H9 (cell line): Measurements from ENCODE around the gene TMEM178B. TPM values are rescaled to one million over a fixed set of nuclear protein-coding genes. Genes with fewer than 3 reads are reported as not detected.
A peak's percentile ranks its signal among the peaks of the same experiment; 100 is the strongest.

Source experiments
- DNase-seq: peaks from one replicate; pipeline ENCODE4 v3.0.0-alpha.2; 2017
- H2AFZ ChIP-seq: one replicate; pipeline ENCODE4 v1.6.1; 2013; ENCODE audit warnings: mild to moderate bottlenecking, low read length, control low read depth, moderate library complexity
- H2AK5ac ChIP-seq: 2 replicates; pipeline ENCODE4 v1.6.1; 2013; ENCODE audit warnings: low read length, control low read depth, mixed read lengths; ENCODE audit not compliant: insufficient read length
- H2BK120ac ChIP-seq: one replicate; pipeline ENCODE4 v1.6.1; 2013; ENCODE audit warnings: low read depth, mild to moderate bottlenecking, low read length, control low read depth, inconsistent platforms; ENCODE audit not compliant: poor library complexity, severe bottlenecking
- H2BK12ac ChIP-seq: 2 replicates; pipeline ENCODE4 v1.6.1; 2013; ENCODE audit warnings: low read length, control low read depth, mixed read lengths, low read depth; ENCODE audit not compliant: insufficient read length
- H2BK15ac ChIP-seq: 2 replicates; pipeline ENCODE4 v1.6.1; 2013; ENCODE audit warnings: low read depth, low read length, control low read depth
- H2BK20ac ChIP-seq: one replicate; pipeline ENCODE4 v1.6.1; 2013; ENCODE audit warnings: low read depth, mild to moderate bottlenecking, low read length, control low read depth, inconsistent platforms; ENCODE audit not compliant: poor library complexity, severe bottlenecking
- H2BK5ac ChIP-seq: 2 replicates; pipeline ENCODE4 v1.6.1; 2013; ENCODE audit warnings: low read length, control low read depth, mixed read lengths; ENCODE audit not compliant: insufficient read length
- H3K14ac ChIP-seq: 2 replicates; pipeline ENCODE4 v1.6.1; 2013; ENCODE audit warnings: low read length, control low read depth; ENCODE audit not compliant: insufficient read depth
- H3K18ac ChIP-seq: 2 replicates; pipeline ENCODE4 v1.6.1; 2013; ENCODE audit warnings: low read depth, mild to moderate bottlenecking, mixed read lengths, low read length, control low read depth; ENCODE audit not compliant: insufficient read length
- H3K23ac ChIP-seq: 2 replicates; pipeline ENCODE4 v1.6.1; 2013; ENCODE audit warnings: low read length, control low read depth, mixed read lengths, low read depth; ENCODE audit not compliant: insufficient read length
- H3K23me2 ChIP-seq: 2 replicates; pipeline ENCODE4 v1.6.1; 2013; ENCODE audit warnings: low read depth, mild to moderate bottlenecking, mixed read lengths, low read length, control low read depth; ENCODE audit not compliant: insufficient read length, poor library complexity, severe bottlenecking
- H3K27ac ChIP-seq: 2 replicates; pipeline ENCODE4 v1.5.1; 2013; ENCODE audit warnings: low read length, control low read depth, mixed read lengths, low read depth; ENCODE audit not compliant: insufficient read length
- H3K27me3 ChIP-seq: 2 replicates; pipeline ENCODE4 v1.6.1; 2013; ENCODE audit warnings: low read length, control low read depth, inconsistent platforms; ENCODE audit not compliant: insufficient read depth
- H3K4ac ChIP-seq: 2 replicates; pipeline ENCODE4 v1.6.1; 2013; ENCODE audit warnings: low read depth, mild to moderate bottlenecking, control low read depth, inconsistent platforms, low read length, moderate library complexity
- H3K4me1 ChIP-seq: 2 replicates; pipeline ENCODE4 v1.6.1; 2013; ENCODE audit warnings: low read length, control low read depth, inconsistent platforms; ENCODE audit not compliant: insufficient read depth
- H3K4me2 ChIP-seq: 2 replicates; pipeline ENCODE4 v1.6.1; 2013; ENCODE audit warnings: low read length, control low read depth, mixed read lengths; ENCODE audit not compliant: insufficient read length, insufficient read depth
- H3K56ac ChIP-seq: 2 replicates; pipeline ENCODE4 v1.6.1; 2013; ENCODE audit warnings: low read depth, mild to moderate bottlenecking, mixed read lengths, low read length, control low read depth; ENCODE audit not compliant: insufficient read length
- H3K79me1 ChIP-seq: 2 replicates; pipeline ENCODE4 v1.6.1; 2013; ENCODE audit warnings: low read depth, mild to moderate bottlenecking, moderate library complexity, low read length, control low read depth, inconsistent platforms; ENCODE audit not compliant: insufficient read depth, poor library complexity, severe bottlenecking
- H3K79me2 ChIP-seq: 2 replicates; pipeline ENCODE4 v1.6.1; 2013; ENCODE audit warnings: low read length, control low read depth, inconsistent platforms; ENCODE audit not compliant: insufficient read depth
- H3K9ac ChIP-seq: 2 replicates; pipeline ENCODE4 v1.6.1; 2013; ENCODE audit warnings: low read length, control low read depth, mixed read lengths; ENCODE audit not compliant: insufficient read length; ENCODE audit errors: extremely low read depth
- H3K9me3 ChIP-seq: one replicate; pipeline ENCODE4 v1.6.1; 2013; ENCODE audit warnings: low read depth, low read length, inconsistent platforms; ENCODE audit not compliant: control insufficient read depth
- H3T11ph ChIP-seq: one replicate; pipeline ENCODE4 v1.6.1; 2013; ENCODE audit warnings: mild to moderate bottlenecking, low read length, control low read depth, inconsistent platforms
- H4K20me1 ChIP-seq: one replicate; pipeline ENCODE4 v1.6.1; 2013; ENCODE audit not compliant: control insufficient read depth, insufficient read length, insufficient read depth
- H4K5ac ChIP-seq: 2 replicates; pipeline ENCODE4 v1.6.1; 2013; ENCODE audit warnings: low read depth, mild to moderate bottlenecking, mixed read lengths, low read length, control low read depth; ENCODE audit not compliant: insufficient read length
- H4K8ac ChIP-seq: replicated peaks from 2 replicates; pipeline ENCODE4 v1.6.1; 2013; ENCODE audit warnings: low read length, control low read depth, mixed read lengths, low read depth; ENCODE audit not compliant: insufficient read length
- H4K91ac ChIP-seq: 2 replicates; pipeline ENCODE4 v1.6.1; 2013; ENCODE audit warnings: low read depth, mild to moderate bottlenecking, moderate library complexity, mixed read lengths, low read length, control low read depth; ENCODE audit not compliant: insufficient read length
- H3K27ac Mint-ChIP-seq, 3 experiments: 2 replicates in 2 of 3; 3 replicates in 1 of 3; pipeline ENCODE4 v1.8.0; 2020 to 2021; ENCODE audit warnings: mixed read lengths in 3 of 3, mild to moderate bottlenecking in 1 of 3, moderate library complexity in 1 of 3
- H3K27me3 Mint-ChIP-seq: 2 replicates; pipeline ENCODE4 v1.8.0; 2021; ENCODE audit warnings: low read depth, mild to moderate bottlenecking, moderate library complexity, mixed read lengths
- H3K36me3 Mint-ChIP-seq, 3 experiments: 2 replicates in 2 of 3; 3 replicates in 1 of 3; pipeline ENCODE4 v1.8.0; 2020 to 2021; ENCODE audit warnings: low read depth in 3 of 3, mixed read lengths in 3 of 3; ENCODE audit not compliant: insufficient read depth in 1 of 3
- H3K4me1 Mint-ChIP-seq, 2 experiments: 2 replicates each; pipeline ENCODE4 v1.8.0; 2020; ENCODE audit warnings: mixed read lengths in 2 of 2
- H3K4me3 Mint-ChIP-seq, 2 experiments: 2 replicates in 1 of 2; 3 replicates in 1 of 2; pipeline ENCODE4 v1.8.0; 2020 to 2021; ENCODE audit warnings: mild to moderate bottlenecking in 2 of 2, mixed read lengths in 2 of 2, moderate library complexity in 1 of 2
- H3K9me3 Mint-ChIP-seq, 2 experiments: 2 replicates in 1 of 2; 3 replicates in 1 of 2; pipeline ENCODE4 v1.8.0; 2020; ENCODE audit warnings: mild to moderate bottlenecking in 2 of 2, mixed read lengths in 2 of 2, moderate library complexity in 1 of 2
- CTCF ChIP-seq: fragments of 200-600 bp; sonication (generic); conservative IDR thresholded peaks from 3 replicates; pipeline ENCODE4 v1.8.0; 2021; ENCODE audit warnings: antibody characterized with exemption, mild to moderate bottlenecking
- WGBS: extraction: QIAGEN DNeasy Blood & Tissue Kit; methylation state at CpG from one replicate; pipeline ENCODE4 v1.1.7; 2013; ENCODE audit warnings: missing lambda C conversion rate, low lambda C conversion rate, mixed read lengths; ENCODE audit not compliant: insufficient read length; ENCODE audit errors: extremely low coverage; 5-methylcytosine and 5-hydroxymethylcytosine counted together
- total RNA-seq: library from RNA; stranded (reverse); gene quantifications from 2 replicates; pipeline ENCODE4 v1.2.1, GENCODE V29; 2021

TMEM178B gene
- total RNA-seq, 1 experiment from 2014 or later: 11.3 TPM

- H3K14ac ChIP-seq: no peak overlapping the region
- peaks cover 20 to 24% of the 10 kb centered on the region in 2 experiments for H3K4me1 Mint-ChIP-seq
- H2BK12ac ChIP-seq: no peak overlapping the region
- no peaks in the 10 kb centered on the region for H3K79me2 ChIP-seq
- peaks cover 4 to 10% (median 6%) of the 10 kb centered on the region in 3 experiments for H3K36me3 Mint-ChIP-seq
- H3K56ac ChIP-seq: no peak overlapping the region
- no peak overlapping the region for H2AK5ac ChIP-seq
- H3K4me2 ChIP-seq: no peak overlapping the region
- no CpG with 5 or more reads among the region's 4 CpGs for WGBS
- no peak overlapping the region for H3T11ph ChIP-seq
- H3K4me3 Mint-ChIP-seq: no peak overlapping the region
- H2BK20ac ChIP-seq: no peak overlapping the region
- no peak overlapping the region for H3K23ac ChIP-seq
- no peak overlapping the region for H2BK15ac ChIP-seq
- no peaks in the 10 kb centered on the region for H3K23me2 ChIP-seq
- no peak overlapping the region; a peak in 1 of 7 replicates for H3K27ac Mint-ChIP-seq
- no peaks in the 10 kb centered on the region for H3K9me3 ChIP-seq
- no peak overlapping the region for H4K91ac ChIP-seq
- no peaks in the 10 kb centered on the region for H4K20me1 ChIP-seq
- no peak overlapping the region for H4K8ac ChIP-seq
- H3K18ac ChIP-seq: no peak overlapping the region
- DNase-seq: peak; percentile 77
- H2BK120ac ChIP-seq: no peak overlapping the region
- H3K79me1 ChIP-seq: no peaks in the 10 kb centered on the region
- H4K5ac ChIP-seq: no peak overlapping the region
- H3K27me3 ChIP-seq: no peaks in the 10 kb centered on the region
- no peak overlapping the region for H2BK5ac ChIP-seq
- no peak overlapping the region for H3K9ac ChIP-seq
- no peaks in the 10 kb centered on the region for H3K27me3 Mint-ChIP-seq
- H3K4ac ChIP-seq: no peak overlapping the region
- peaks cover 6% of the 10 kb centered on the region for H3K4me1 ChIP-seq
- peaks cover 4 to 9% of the 10 kb centered on the region in 2 experiments for H3K9me3 Mint-ChIP-seq
- H2AFZ ChIP-seq: no peak overlapping the region
- no peak for TF ChIP-seq CTCF
- no peak overlapping the region for H3K27ac ChIP-seq
These were observed 259.6 kb downstream of the TMEM178B start for GRCh38 chr7:141333459-141333858.
